Myocyte (in vitro differentiated cells): ENCODE data around the gene PTPRN2. TPM values are rescaled to one million over a fixed set of nuclear protein-coding genes. Genes with fewer than 3 reads are reported as not detected.

Experiments
- DNase-seq: peaks from one replicate; pipeline ENCODE4 v3.0.0-alpha.2; 2012; ENCODE audit warnings: low read depth
- total RNA-seq: library from RNA; depleted of rRNA; stranded (reverse); fragments of >200 nt; gene quantifications from 2 replicates; pipeline ENCODE4 v1.2.3, GENCODE V29; 2014

The PTPRN2 gene
- total RNA-seq, 1 donor from 2014 or later = 0.24 TPM

GRCh38 chr7:158111049-158111751 is 476.4 kb downstream of the PTPRN2 start:
- no peak for DNase-seq

- no peak for DNase-seq
These were observed 477.0 kb downstream of the PTPRN2 start for GRCh38 chr7:158110661-158111048.

- DNase-seq = no peak
These were observed 477.5 kb downstream of the PTPRN2 start for GRCh38 chr7:158110034-158110590.

GRCh38 chr7:158109364-158110033 is 478.1 kb downstream of the PTPRN2 start:
- no peak for DNase-seq

- DNase-seq = no peak
These were observed 478.9 kb downstream of the PTPRN2 start for GRCh38 chr7:158108646-158109293.

GRCh38 chr7:158107806-158108205 is 479.8 kb downstream of the PTPRN2 start:
- no peak for DNase-seq

- no peak for DNase-seq
These were observed 481.4 kb downstream of the PTPRN2 start for GRCh38 chr7:158106272-158106671.

GRCh38 chr7:158103378-158103777 is 484.2 kb downstream of the PTPRN2 start:
- no peak for DNase-seq

GRCh38 chr7:158102897-158103296 is 484.7 kb downstream of the PTPRN2 start:
- DNase-seq = no peak

- DNase-seq = no peak
These were observed 485.7 kb downstream of the PTPRN2 start for GRCh38 chr7:158101821-158102450.

GRCh38 chr7:158098125-158099030 is 489.2 kb downstream of the PTPRN2 start:
- no peak for DNase-seq

GRCh38 chr7:158097453-158098124 is 490.0 kb downstream of the PTPRN2 start:
- DNase-seq = no peak

GRCh38 chr7:158097106-158097452 is 490.5 kb downstream of the PTPRN2 start:
- no peak for DNase-seq

- no peak for DNase-seq
These were observed 491.0 kb downstream of the PTPRN2 start for GRCh38 chr7:158096582-158096981.

- no peak for DNase-seq
These were observed 492.9 kb downstream of the PTPRN2 start for GRCh38 chr7:158094671-158095226.

GRCh38 chr7:158094046-158094445 is 493.6 kb downstream of the PTPRN2 start:
- DNase-seq = no peak

- no peak for DNase-seq
These were observed 494.3 kb downstream of the PTPRN2 start for GRCh38 chr7:158093156-158093796.

- no peak for DNase-seq
These were observed 500.4 kb downstream of the PTPRN2 start for GRCh38 chr7:158087196-158087595.
